Stomach smooth muscle (tissue), 2 donors: ENCODE results near the gene PACSIN2.

Experiments
- H3K27ac ChIP-seq: one replicate; pipeline ENCODE4 v1.7.0; 2013; ENCODE audit warnings: mild to moderate bottlenecking, low read length, inconsistent platforms
- H3K27me3 ChIP-seq, 2 donors: one replicate each; pipeline ENCODE4 v1.7.0; 2013; ENCODE audit warnings: low read length in 2 of 2; ENCODE audit not compliant: insufficient read depth in 2 of 2, control insufficient read depth in 1 of 2
- H3K36me3 ChIP-seq, 2 donors: one replicate each; pipeline ENCODE4 v1.7.0; 2013; ENCODE audit warnings: low read length in 2 of 2; ENCODE audit not compliant: control insufficient read depth in 2 of 2, insufficient read depth in 2 of 2
- H3K4me1 ChIP-seq: one replicate; pipeline ENCODE4 v1.7.0; 2013; ENCODE audit warnings: low read length; ENCODE audit not compliant: control insufficient read depth, insufficient read depth
- H3K4me3 ChIP-seq, 2 donors: one replicate each; pipeline ENCODE4 v1.7.0; 2013; ENCODE audit warnings: low read length in 2 of 2
- H3K9ac ChIP-seq, 2 donors: one replicate each; pipeline ENCODE4 v1.7.0; 2013; ENCODE audit warnings: low read length in 2 of 2, mild to moderate bottlenecking in 1 of 2
- H3K9me3 ChIP-seq, 2 donors: one replicate each; pipeline ENCODE4 v1.7.0; 2013; ENCODE audit warnings: low read length in 2 of 2; ENCODE audit not compliant: control insufficient read depth in 2 of 2
- donor health status: healthy.
- donor health status: Pancreatic carcinoma.

The PACSIN2 gene

GRCh38 chr22:43014869-43015676 is at the start of gene PACSIN2:
Gene PACSIN2, minus strand, starts transcription at chr22:43015149. Its CDS starts 103,069 bp downstream, at chr22:42912080.
- Histone ChIP-seq H3K9ac (peak within 1 kb of the TSS; percentile 66 to 75), H3K36me3 (no peaks in the 10 kb centered on the region), H3K4me3 (peak within 1 kb of the TSS; percentile 81 to 88), H3K27ac (peak within 1 kb of the TSS; percentile 58), H3K27me3 (no peaks in the 10 kb centered on the region), H3K9me3 (no peaks in the 10 kb centered on the region), H3K4me1 (peaks cover 14% of the 10 kb centered on the region)

GRCh38 chr22:43060183-43060582 is 45.2 kb upstream of the PACSIN2 start:
- Histone ChIP-seq H3K27me3 (no peaks in the 10 kb centered on the region), H3K4me3 (no peak overlapping the region), H3K9me3 (no peaks in the 10 kb centered on the region), H3K27ac (no peak overlapping the region), H3K9ac (no peak overlapping the region), H3K4me1 (no peaks in the 10 kb centered on the region), H3K36me3 (peaks cover 8 to 12% of the 10 kb centered on the region in 2 donors)

GRCh38 chr22:43057641-43058040 is 42.7 kb upstream of the PACSIN2 start:
- H3K9ac ChIP-seq: no peak overlapping the region
- H3K4me3 ChIP-seq: no peak overlapping the region
- no peaks in the 10 kb centered on the region for H3K9me3 ChIP-seq
- no peaks in the 10 kb centered on the region for H3K4me1 ChIP-seq
- H3K27ac ChIP-seq: no peak overlapping the region
- no peaks in the 10 kb centered on the region for H3K27me3 ChIP-seq
- H3K36me3 ChIP-seq: peaks cover 4 to 7% of the 10 kb centered on the region in 2 donors

GRCh38 chr22:43053176-43053575 is 38.2 kb upstream of the PACSIN2 start:
- no peaks in the 10 kb centered on the region for H3K4me1 ChIP-seq
- H3K9ac ChIP-seq: no peak overlapping the region
- no peaks in the 10 kb centered on the region for H3K27me3 ChIP-seq
- peaks cover 0 to 3% of the 10 kb centered on the region in 2 donors for H3K36me3 ChIP-seq
- no peaks in the 10 kb centered on the region for H3K9me3 ChIP-seq
- H3K27ac ChIP-seq: no peak overlapping the region
- H3K4me3 ChIP-seq: no peak overlapping the region

- Histone ChIP-seq H3K27ac (no peak overlapping the region), H3K36me3 (peaks cover 0 to 6% of the 10 kb centered on the region in 2 donors), H3K4me3 (no peak overlapping the region), H3K27me3 (no peaks in the 10 kb centered on the region), H3K9me3 (no peaks in the 10 kb centered on the region), H3K9ac (no peak overlapping the region), H3K4me1 (no peaks in the 10 kb centered on the region)
Measured at GRCh38 chr22:43050995-43051394, 36.0 kb upstream of the PACSIN2 start.

- no peaks in the 10 kb centered on the region for H3K4me1 ChIP-seq
- H3K9ac ChIP-seq: no peak overlapping the region
- no peak overlapping the region for H3K4me3 ChIP-seq
- H3K9me3 ChIP-seq: no peaks in the 10 kb centered on the region
- no peak overlapping the region for H3K27ac ChIP-seq
- peaks cover 0 to 4% of the 10 kb centered on the region in 2 donors for H3K36me3 ChIP-seq
- H3K27me3 ChIP-seq: no peaks in the 10 kb centered on the region
Measured at GRCh38 chr22:43047605-43048004, 32.7 kb upstream of the PACSIN2 start.

- Histone ChIP-seq H3K27me3 (no peaks in the 10 kb centered on the region), H3K27ac (no peak overlapping the region), H3K4me3 (no peak overlapping the region), H3K9me3 (no peaks in the 10 kb centered on the region), H3K4me1 (peaks cover 2% of the 10 kb centered on the region), H3K9ac (no peak overlapping the region), H3K36me3 (peaks cover 0 to 3% of the 10 kb centered on the region in 2 donors)
Measured at GRCh38 chr22:43044290-43044712, 29.4 kb upstream of the PACSIN2 start.

- Histone ChIP-seq H3K27me3 (no peaks in the 10 kb centered on the region), H3K9me3 (no peaks in the 10 kb centered on the region), H3K27ac (no peak overlapping the region), H3K4me3 (no peak overlapping the region), H3K4me1 (peaks cover 2% of the 10 kb centered on the region), H3K36me3 (peaks cover 0 to 3% of the 10 kb centered on the region in 2 donors), H3K9ac (no peak overlapping the region)
Measured at GRCh38 chr22:43042101-43042780, 27.3 kb upstream of the PACSIN2 start.

- Histone ChIP-seq H3K9me3 (no peaks in the 10 kb centered on the region), H3K36me3 (no peaks in the 10 kb centered on the region), H3K27me3 (no peaks in the 10 kb centered on the region), H3K4me1 (peaks cover 7% of the 10 kb centered on the region), H3K9ac (no peak overlapping the region), H3K27ac (no peak overlapping the region), H3K4me3 (no peak overlapping the region)
Measured at GRCh38 chr22:43039800-43040199, 24.9 kb upstream of the PACSIN2 start.

- Histone ChIP-seq H3K4me1 (peaks cover 7% of the 10 kb centered on the region), H3K36me3 (no peaks in the 10 kb centered on the region), H3K9ac (no peak overlapping the region), H3K27ac (no peak overlapping the region), H3K27me3 (no peaks in the 10 kb centered on the region), H3K9me3 (no peaks in the 10 kb centered on the region), H3K4me3 (no peak overlapping the region)
Measured at GRCh38 chr22:43038325-43038724, 23.4 kb upstream of the PACSIN2 start.
